Thyroid gland (tissue), 4 donors: ENCODE measurements around the gene ASPDH. TPM values are rescaled to one million over a fixed set of nuclear protein-coding genes. Genes with fewer than 3 reads are reported as not detected.

Experiments
- DNase-seq, 2 donors: peaks; one replicate each; pipeline ENCODE4 v3.0.0-alpha.2; 2019
- H3K27ac ChIP-seq, 3 donors: fragments of 200-600 bp; sonication (generic); 1 replicate in 2 of 3; 2 replicates in 1 of 3; pipeline ENCODE4 v1.5.1; 2016 to 2019; ENCODE audit warnings: mild to moderate bottlenecking in 1 of 3, moderate library complexity in 1 of 3
- H3K27me3 ChIP-seq: fragments of 200-600 bp; sonication (generic); one replicate; pipeline ENCODE4 v1.5.1; 2019
- H3K36me3 ChIP-seq, 2 donors: fragments of 200-600 bp; sonication (generic); one replicate each; pipeline ENCODE4 v1.5.1; 2016 to 2019
- H3K4me1 ChIP-seq, 2 donors: fragments of 200-600 bp; sonication (generic); one replicate each; pipeline ENCODE4 v1.5.1; 2017 to 2019
- H3K4me3 ChIP-seq, 3 donors: fragments of 200-600 bp; sonication (generic); replicated peaks in 1 of 3; 1 replicate in 2 of 3; 2 replicates in 1 of 3; pipeline ENCODE4 v1.5.1; 2016; ENCODE audit warnings: mild to moderate bottlenecking in 1 of 3
- H3K9me3 ChIP-seq: fragments of 200-600 bp; sonication (generic); one replicate; pipeline ENCODE4 v1.5.1; 2017
- CTCF ChIP-seq, 6 experiments: fragments of 200-600 bp in 3 of 6; fragments of 450-650 bp in 3 of 6; sonication (generic) in 3 of 6; IDR thresholded peaks; one replicate each; pipeline ENCODE4 v1.5.1; 2016 to 2019; ENCODE audit warnings: antibody characterized with exemption in 6 of 6, mild to moderate bottlenecking in 2 of 6, inconsistent platforms in 1 of 6, moderate library complexity in 1 of 6
- POLR2A ChIP-seq, 2 donors: fragments of 450-650 bp; IDR thresholded peaks; one replicate each; pipeline ENCODE4 v1.6.1; 2017; ENCODE audit warnings: antibody characterized with exemption in 2 of 2, mild to moderate bottlenecking in 2 of 2, moderate library complexity in 1 of 2
- WGBS, 2 donors: methylation state at CpG; one replicate each; pipeline ENCODE4 v1.1.5; 2017; 5-methylcytosine and 5-hydroxymethylcytosine counted together
- intact Hi-C: fragments of 100-400 bp; cut with DNase I; formaldehyde crosslinking; loops from one replicate; pipeline ENCODE4 v1.15.1; 2023
- total RNA-seq, 4 donors: library from RNA; depleted of rRNA; stranded (reverse); fragments of >200 nt; gene quantifications; one replicate each; pipeline ENCODE4 v1.2.3, GENCODE V29; 2016

Gene ASPDH
- total RNA-seq, 4 donors from 2014 or later = not detected

GRCh38 chr19:50500753-50501151 is 13.0 kb downstream of the ASPDH start:
- H3K4me3 ChIP-seq = peak overlapping the region in 1 of 3 donors; percentile 30
- H3K9me3 ChIP-seq = no peaks in the 10 kb centered on the region
- TF ChIP-seq POLR2A (IDR thresholded peaks at IDR 0.05) = peak in 1 of 2 donors; percentile 59
- no peak for TF ChIP-seq CTCF (IDR thresholded peaks at IDR 0.05)
- peaks cover 29 to 30% of the 10 kb centered on the region in 2 donors for H3K4me1 ChIP-seq
- peak; percentile 91 to 95 for DNase-seq
- no peaks in the 10 kb centered on the region for H3K27me3 ChIP-seq
- intact Hi-C loops = no loop called here
- peak overlapping the region; percentile 88 to 97 (median 91) for H3K27ac ChIP-seq
- WGBS, 2 donors = 21 to 33% methylated on average over 9 to 10 of the region's 10 CpGs
- no peaks in the 10 kb centered on the region for H3K36me3 ChIP-seq

GRCh38 chr19:50500060-50500752 is 13.5 kb downstream of the ASPDH start:
- WGBS, 2 donors = 22 to 27% methylated on average over 17 of the region's 27 CpGs
- TF ChIP-seq CTCF (IDR thresholded peaks at IDR 0.05) (peak in 4 of 6 experiments; percentile 24 to 45 (median 38)), POLR2A (IDR thresholded peaks at IDR 0.05) (peak in 1 of 2 donors; percentile 51)
- intact Hi-C loops = no loop called here

GRCh38 chr19:50498219-50499056 is 15.3 kb downstream of the ASPDH start:
- H3K4me3 ChIP-seq = peak overlapping the region in 1 of 3 donors; percentile 11
- no peak for DNase-seq
- H3K4me1 ChIP-seq = peaks cover 29 to 30% of the 10 kb centered on the region in 2 donors
- TF ChIP-seq POLR2A (IDR thresholded peaks at IDR 0.05) = no peak
- peak in 3 of 6 experiments; percentile 14 to 54 (median 21) for TF ChIP-seq CTCF (IDR thresholded peaks at IDR 0.05)
- H3K9me3 ChIP-seq = no peaks in the 10 kb centered on the region
- no peaks in the 10 kb centered on the region for H3K36me3 ChIP-seq
- 82 to 83% methylated on average over 11 of the region's 11 CpGs for WGBS, 2 donors
- H3K27ac ChIP-seq = no peak overlapping the region
- intact Hi-C loops = no loop called here
- no peaks in the 10 kb centered on the region for H3K27me3 ChIP-seq

More at GRCh38 chr19:50500060-50500752, 13.5 kb downstream of the ASPDH start:
- no peaks in the 10 kb centered on the region for H3K36me3 ChIP-seq
- H3K4me3 ChIP-seq = peak overlapping the region in 1 of 3 donors; percentile 30
- DNase-seq = no peak
- peaks cover 29 to 30% of the 10 kb centered on the region in 2 donors for H3K4me1 ChIP-seq
- peak overlapping the region; percentile 88 to 97 (median 91) for H3K27ac ChIP-seq
- no peaks in the 10 kb centered on the region for H3K27me3 ChIP-seq
- H3K9me3 ChIP-seq = no peaks in the 10 kb centered on the region

- intact Hi-C loops = no loop called here
- no peaks in the 10 kb centered on the region for H3K36me3 ChIP-seq
- peak overlapping the region; percentile 50 to 74 (median 71) for H3K27ac ChIP-seq
- TF ChIP-seq POLR2A (IDR thresholded peaks at IDR 0.05) (no peak), CTCF (IDR thresholded peaks at IDR 0.05) (no peak)
- H3K27me3 ChIP-seq = no peaks in the 10 kb centered on the region
- DNase-seq = no peak
- WGBS, 2 donors = 64 to 73% methylated on average over 8 of the region's 8 CpGs
- no peaks in the 10 kb centered on the region for H3K9me3 ChIP-seq
- H3K4me1 ChIP-seq = peaks cover 21 to 26% of the 10 kb centered on the region in 2 donors
- H3K4me3 ChIP-seq = peak overlapping the region in 1 of 3 donors; percentile 6
Observed at GRCh38 chr19:50497022-50497405, 16.7 kb downstream of the ASPDH start.
